Liver (tissue), 9 donors: ENCODE measurements around the gene DHRSX. TPM values are rescaled to one million over a fixed set of nuclear protein-coding genes. Genes with fewer than 3 reads are reported as not detected.

Experiments
- DNase-seq: peaks from one replicate; pipeline ENCODE4 v3.0.0-alpha.2; 2017; ENCODE audit warnings: low spot score
- H3K27ac ChIP-seq, 2 donors: one replicate each; pipeline ENCODE4 v1.7.0; 2013; ENCODE audit warnings: inconsistent platforms in 2 of 2, low read length in 2 of 2, control low read depth in 1 of 2, low read depth in 1 of 2, mild to moderate bottlenecking in 1 of 2
- H3K27me3 ChIP-seq, 4 donors: one replicate each; pipeline versions ENCODE4 v1.6.1 to v1.7.0; 2013; ENCODE audit warnings: low read length in 3 of 4, inconsistent platforms in 1 of 4, mild to moderate bottlenecking in 1 of 4, moderate library complexity in 1 of 4; ENCODE audit not compliant: control insufficient read depth in 4 of 4, insufficient read depth in 4 of 4
- H3K36me3 ChIP-seq, 4 donors: one replicate each; pipeline versions ENCODE4 v1.6.1 to v1.7.0; 2013; ENCODE audit warnings: low read length in 3 of 4, mild to moderate bottlenecking in 3 of 4, low read depth in 1 of 4, moderate library complexity in 1 of 4; ENCODE audit not compliant: control insufficient read depth in 4 of 4, insufficient read depth in 3 of 4
- H3K4me1 ChIP-seq, 4 donors: one replicate each; pipeline versions ENCODE4 v1.6.1 to v1.7.0; 2013; ENCODE audit warnings: low read length in 3 of 4, mild to moderate bottlenecking in 3 of 4, moderate library complexity in 1 of 4; ENCODE audit not compliant: control insufficient read depth in 4 of 4, insufficient read depth in 4 of 4
- H3K4me3 ChIP-seq, 3 donors: one replicate each; pipeline versions ENCODE4 v1.6.1 to v1.7.0; 2013; ENCODE audit warnings: low read length in 3 of 3, control low read depth in 1 of 3, low read depth in 1 of 3, mild to moderate bottlenecking in 1 of 3
- H3K9ac ChIP-seq, 2 donors: one replicate each; pipeline ENCODE4 v1.7.0; 2013; ENCODE audit warnings: low read length in 2 of 2, mild to moderate bottlenecking in 2 of 2, moderate library complexity in 2 of 2, control low read depth in 1 of 2, low read depth in 1 of 2
- H3K9me3 ChIP-seq, 4 donors: one replicate each; pipeline versions ENCODE4 v1.6.1 to v1.7.0; 2013; ENCODE audit warnings: low read length in 3 of 4; ENCODE audit not compliant: control insufficient read depth in 4 of 4
- EGR1 ChIP-seq, 2 donors: IDR thresholded peaks; 2 replicates each; pipeline ENCODE4 v1.6.1; 2016 to 2018; ENCODE audit warnings: antibody characterized with exemption in 2 of 2, low read depth in 2 of 2
- FOXA1 ChIP-seq: IDR thresholded peaks from 2 replicates; pipeline ENCODE4 v1.6.1; 2016; ENCODE audit warnings: antibody characterized with exemption
- GABPA ChIP-seq, 2 donors: IDR thresholded peaks in 1 of 2; conservative IDR thresholded peaks in 1 of 2; 2 replicates each; pipeline ENCODE4 v1.6.1; 2016; ENCODE audit warnings: antibody characterized with exemption in 2 of 2, mild to moderate bottlenecking in 1 of 2, moderate library complexity in 1 of 2
- HNF4A ChIP-seq, 2 donors: conservative IDR thresholded peaks; 2 replicates each; pipeline ENCODE4 v1.6.1; 2016; ENCODE audit warnings: antibody characterized with exemption in 2 of 2, mild to moderate bottlenecking in 2 of 2
- HNF4G ChIP-seq: IDR thresholded peaks from 2 replicates; pipeline ENCODE4 v1.6.1; 2016; ENCODE audit warnings: antibody characterized with exemption
- JUND ChIP-seq, 2 donors: IDR thresholded peaks; 2 replicates each; pipeline ENCODE4 v1.6.1; 2016; ENCODE audit warnings: antibody characterized with exemption in 2 of 2
- RAD21 ChIP-seq, 2 donors: IDR thresholded peaks; 2 replicates each; pipeline ENCODE4 v1.6.1; 2016; ENCODE audit warnings: antibody characterized with exemption in 2 of 2, mild to moderate bottlenecking in 2 of 2
- SP1 ChIP-seq: IDR thresholded peaks from 2 replicates; pipeline ENCODE4 v1.6.1; 2018; ENCODE audit warnings: antibody characterized with exemption, mild to moderate bottlenecking
- TAF1 ChIP-seq: conservative IDR thresholded peaks from 2 replicates; pipeline ENCODE4 v1.6.1; 2016; ENCODE audit warnings: antibody characterized with exemption, mild to moderate bottlenecking
- YY1 ChIP-seq: IDR thresholded peaks from 2 replicates; pipeline ENCODE4 v1.6.1; 2016; ENCODE audit warnings: antibody characterized with exemption, mild to moderate bottlenecking
- WGBS: extraction: QIAGEN DNeasy Blood & Tissue Kit; methylation state at CpG from one replicate; pipeline ENCODE4 v1.1.7; 2013; 5-methylcytosine and 5-hydroxymethylcytosine counted together
- polyA plus RNA-seq, 2 donors: library from polyadenylated mRNA; stranded (reverse) in 1 of 2; unstranded in 1 of 2; fragments of 200-250 nt in 1 of 2; fragments of >200 nt in 1 of 2; fragmentation: Nextera tagmentation in 1 of 2; extraction: Ambion mirVana in 1 of 2; gene quantifications; one replicate each; pipeline versions ENCODE4 v1.2.1 to v1.2.3, GENCODE V29; 2013 to 2015
- total RNA-seq, 2 donors: library from RNA; depleted of rRNA; stranded (reverse); fragments of >200 nt; gene quantifications; one replicate each; pipeline ENCODE4 v1.2.3, GENCODE V29; 2014
- TF ChIP-seq, protein P1 (sequence below): IDR thresholded peaks from 2 replicates; pipeline ENCODE4 v1.6.1; 2016; ENCODE audit warnings: antibody characterized with exemption, mild to moderate bottlenecking
- TF ChIP-seq, protein P2 (sequence below): IDR thresholded peaks from 2 replicates; pipeline ENCODE4 v1.6.1; 2016; ENCODE audit warnings: antibody characterized with exemption
- TF ChIP-seq, protein P3 (sequence below): IDR thresholded peaks from 2 replicates; pipeline ENCODE4 v1.6.1; 2016; ENCODE audit warnings: antibody characterized with exemption
- TF ChIP-seq, protein P4 (sequence below): fragments of 150-350 bp; IDR thresholded peaks from 2 replicates; pipeline ENCODE4 v1.5.1; 2017; ENCODE audit warnings: improper control_type of control experiment, low read depth, low read length; ENCODE audit not compliant: missing input control
- TF ChIP-seq, protein P5 (sequence below): IDR thresholded peaks from 2 replicates; pipeline ENCODE4 v1.6.1; 2016; ENCODE audit warnings: antibody characterized with exemption
- donor health status: healthy.
- donor health status: healthy.
- donor health status: healthy.
- donor health status: healthy.
- donor health status: healthy.

The DHRSX gene
- total and polyA plus RNA-seq, 4 donors: 17.2 to 35.2 (median 23.3) TPM

DNA sequence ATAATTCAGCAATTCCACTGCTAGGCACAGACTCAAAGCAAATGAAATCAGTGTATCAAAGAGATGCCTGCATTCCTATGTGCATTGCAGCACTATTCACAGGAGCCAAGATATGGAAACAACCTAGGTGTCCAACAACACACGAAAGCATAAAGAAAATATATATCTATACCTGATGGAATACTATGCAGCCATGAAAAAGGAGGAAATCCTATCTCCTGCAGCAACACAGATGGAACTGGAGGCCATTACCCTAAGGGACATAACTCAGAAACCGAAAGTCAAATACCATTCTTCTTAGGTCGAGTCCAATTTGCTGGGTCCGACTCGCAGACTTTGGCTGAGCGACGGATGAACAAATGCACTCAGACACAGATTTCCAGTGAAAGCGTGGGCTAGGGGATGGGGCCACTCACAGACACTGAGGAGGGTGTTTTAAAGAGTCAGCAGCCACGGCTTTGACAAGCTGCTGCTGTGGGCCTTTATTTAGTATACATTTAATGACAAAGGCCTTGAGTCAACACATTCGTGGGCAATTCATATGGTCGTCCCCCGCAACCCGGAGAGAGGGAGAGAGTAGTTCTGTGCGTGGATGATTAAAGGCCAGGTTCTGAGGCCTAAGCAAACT, 93.8 kb downstream of the DHRSX start:
- H3K27me3 ChIP-seq: no peaks in the 10 kb centered on the region
- no peak overlapping the region for H3K4me3 ChIP-seq
- TF ChIP-seq HNF4A (conservative IDR thresholded peaks at IDR 0.05) (no peak), FOXA1 (no peak), SP1 (no peak), JUND (IDR thresholded peaks at IDR 0.05) (no peak), RAD21 (IDR thresholded peaks at IDR 0.05) (no peak), YY1 (no peak), HNF4G (no peak), GABPA (IDR thresholded peaks at IDR 0.05 in 1 of 2, conservative IDR thresholded peaks at IDR 0.05 in 1 of 2) (no peak), TAF1 (no peak), EGR1 (IDR thresholded peaks at IDR 0.05; ENCODE audit: low read depth in 2 of 2) (no peak)
- TF ChIP-seq, protein P1, sequence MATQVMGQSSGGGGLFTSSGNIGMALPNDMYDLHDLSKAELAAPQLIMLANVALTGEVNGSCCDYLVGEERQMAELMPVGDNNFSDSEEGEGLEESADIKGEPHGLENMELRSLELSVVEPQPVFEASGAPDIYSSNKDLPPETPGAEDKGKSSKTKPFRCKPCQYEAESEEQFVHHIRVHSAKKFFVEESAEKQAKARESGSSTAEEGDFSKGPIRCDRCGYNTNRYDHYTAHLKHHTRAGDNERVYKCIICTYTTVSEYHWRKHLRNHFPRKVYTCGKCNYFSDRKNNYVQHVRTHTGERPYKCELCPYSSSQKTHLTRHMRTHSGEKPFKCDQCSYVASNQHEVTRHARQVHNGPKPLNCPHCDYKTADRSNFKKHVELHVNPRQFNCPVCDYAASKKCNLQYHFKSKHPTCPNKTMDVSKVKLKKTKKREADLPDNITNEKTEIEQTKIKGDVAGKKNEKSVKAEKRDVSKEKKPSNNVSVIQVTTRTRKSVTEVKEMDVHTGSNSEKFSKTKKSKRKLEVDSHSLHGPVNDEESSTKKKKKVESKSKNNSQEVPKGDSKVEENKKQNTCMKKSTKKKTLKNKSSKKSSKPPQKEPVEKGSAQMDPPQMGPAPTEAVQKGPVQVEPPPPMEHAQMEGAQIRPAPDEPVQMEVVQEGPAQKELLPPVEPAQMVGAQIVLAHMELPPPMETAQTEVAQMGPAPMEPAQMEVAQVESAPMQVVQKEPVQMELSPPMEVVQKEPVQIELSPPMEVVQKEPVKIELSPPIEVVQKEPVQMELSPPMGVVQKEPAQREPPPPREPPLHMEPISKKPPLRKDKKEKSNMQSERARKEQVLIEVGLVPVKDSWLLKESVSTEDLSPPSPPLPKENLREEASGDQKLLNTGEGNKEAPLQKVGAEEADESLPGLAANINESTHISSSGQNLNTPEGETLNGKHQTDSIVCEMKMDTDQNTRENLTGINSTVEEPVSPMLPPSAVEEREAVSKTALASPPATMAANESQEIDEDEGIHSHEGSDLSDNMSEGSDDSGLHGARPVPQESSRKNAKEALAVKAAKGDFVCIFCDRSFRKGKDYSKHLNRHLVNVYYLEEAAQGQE: no peak
- TF ChIP-seq, protein P2, sequence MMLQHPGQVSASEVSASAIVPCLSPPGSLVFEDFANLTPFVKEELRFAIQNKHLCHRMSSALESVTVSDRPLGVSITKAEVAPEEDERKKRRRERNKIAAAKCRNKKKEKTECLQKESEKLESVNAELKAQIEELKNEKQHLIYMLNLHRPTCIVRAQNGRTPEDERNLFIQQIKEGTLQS: no peak
- TF ChIP-seq, protein P3, sequence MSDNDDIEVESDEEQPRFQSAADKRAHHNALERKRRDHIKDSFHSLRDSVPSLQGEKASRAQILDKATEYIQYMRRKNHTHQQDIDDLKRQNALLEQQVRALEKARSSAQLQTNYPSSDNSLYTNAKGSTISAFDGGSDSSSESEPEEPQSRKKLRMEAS: no peak
- TF ChIP-seq, protein P4, sequence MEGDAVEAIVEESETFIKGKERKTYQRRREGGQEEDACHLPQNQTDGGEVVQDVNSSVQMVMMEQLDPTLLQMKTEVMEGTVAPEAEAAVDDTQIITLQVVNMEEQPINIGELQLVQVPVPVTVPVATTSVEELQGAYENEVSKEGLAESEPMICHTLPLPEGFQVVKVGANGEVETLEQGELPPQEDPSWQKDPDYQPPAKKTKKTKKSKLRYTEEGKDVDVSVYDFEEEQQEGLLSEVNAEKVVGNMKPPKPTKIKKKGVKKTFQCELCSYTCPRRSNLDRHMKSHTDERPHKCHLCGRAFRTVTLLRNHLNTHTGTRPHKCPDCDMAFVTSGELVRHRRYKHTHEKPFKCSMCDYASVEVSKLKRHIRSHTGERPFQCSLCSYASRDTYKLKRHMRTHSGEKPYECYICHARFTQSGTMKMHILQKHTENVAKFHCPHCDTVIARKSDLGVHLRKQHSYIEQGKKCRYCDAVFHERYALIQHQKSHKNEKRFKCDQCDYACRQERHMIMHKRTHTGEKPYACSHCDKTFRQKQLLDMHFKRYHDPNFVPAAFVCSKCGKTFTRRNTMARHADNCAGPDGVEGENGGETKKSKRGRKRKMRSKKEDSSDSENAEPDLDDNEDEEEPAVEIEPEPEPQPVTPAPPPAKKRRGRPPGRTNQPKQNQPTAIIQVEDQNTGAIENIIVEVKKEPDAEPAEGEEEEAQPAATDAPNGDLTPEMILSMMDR: no peak
- TF ChIP-seq, protein P5, sequence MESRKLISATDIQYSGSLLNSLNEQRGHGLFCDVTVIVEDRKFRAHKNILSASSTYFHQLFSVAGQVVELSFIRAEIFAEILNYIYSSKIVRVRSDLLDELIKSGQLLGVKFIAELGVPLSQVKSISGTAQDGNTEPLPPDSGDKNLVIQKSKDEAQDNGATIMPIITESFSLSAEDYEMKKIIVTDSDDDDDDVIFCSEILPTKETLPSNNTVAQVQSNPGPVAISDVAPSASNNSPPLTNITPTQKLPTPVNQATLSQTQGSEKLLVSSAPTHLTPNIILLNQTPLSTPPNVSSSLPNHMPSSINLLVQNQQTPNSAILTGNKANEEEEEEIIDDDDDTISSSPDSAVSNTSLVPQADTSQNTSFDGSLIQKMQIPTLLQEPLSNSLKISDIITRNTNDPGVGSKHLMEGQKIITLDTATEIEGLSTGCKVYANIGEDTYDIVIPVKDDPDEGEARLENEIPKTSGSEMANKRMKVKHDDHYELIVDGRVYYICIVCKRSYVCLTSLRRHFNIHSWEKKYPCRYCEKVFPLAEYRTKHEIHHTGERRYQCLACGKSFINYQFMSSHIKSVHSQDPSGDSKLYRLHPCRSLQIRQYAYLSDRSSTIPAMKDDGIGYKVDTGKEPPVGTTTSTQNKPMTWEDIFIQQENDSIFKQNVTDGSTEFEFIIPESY: no peak
- no peak overlapping the region for H3K27ac ChIP-seq
- no peak overlapping the region for H3K9ac ChIP-seq
- 97% methylated on average over 14 of the region's 14 CpGs for WGBS
- H3K36me3 ChIP-seq: peaks cover 3 to 9% (median 6%) of the 10 kb centered on the region in 4 donors
- DNase-seq: no peak
- peaks cover 0 to 8% (median 2%) of the 10 kb centered on the region in 4 donors for H3K4me1 ChIP-seq
- H3K9me3 ChIP-seq: peaks cover 0 to 5% (median 1%) of the 10 kb centered on the region in 4 donors
